Left lung (tissue), 10 donors: ENCODE results near the gene PKIG. TPM values are rescaled to one million over a fixed set of nuclear protein-coding genes. Genes with fewer than 3 reads are reported as not detected.

Source experiments
- ATAC-seq: fragments of 200-7000 bp; cut with Tn5 transposase; one replicate; pipeline ENCODE4 v1.9.1; 2020; ENCODE audit warnings: moderate library complexity
- DNase-seq, 4 donors: peaks; one replicate each; pipeline ENCODE4 v3.0.0-alpha.2; 2013 to 2020
- H3K27ac ChIP-seq, 2 donors: fragments of 200-600 bp; sonication (generic) in 1 of 2; one replicate each; pipeline versions ENCODE4 v1.5.0 to v1.8.0; 2020 to 2021
- H3K27me3 ChIP-seq, 2 donors: fragments of 200-600 bp; sonication (generic) in 1 of 2; one replicate each; pipeline versions ENCODE4 v1.5.0 to v1.8.0; 2020 to 2021
- H3K36me3 ChIP-seq, 2 donors: fragments of 200-600 bp; sonication (generic) in 1 of 2; one replicate each; pipeline versions ENCODE4 v1.5.0 to v1.8.0; 2020 to 2021
- H3K4me1 ChIP-seq, 2 donors: fragments of 200-600 bp; one replicate each; pipeline ENCODE4 v1.8.0; 2021
- H3K4me3 ChIP-seq, 2 donors: fragments of 200-600 bp; sonication (generic) in 1 of 2; one replicate each; pipeline versions ENCODE4 v1.5.0 to v1.8.0; 2020 to 2021; ENCODE audit warnings: mild to moderate bottlenecking in 1 of 2
- H3K9me3 ChIP-seq, 2 donors: fragments of 200-600 bp; sonication (generic) in 1 of 2; one replicate each; pipeline versions ENCODE4 v1.5.0 to v1.8.0; 2020 to 2021
- CTCF ChIP-seq, 2 donors: fragments of 200-600 bp; sonication (generic) in 1 of 2; IDR thresholded peaks; one replicate each; pipeline versions ENCODE4 v1.5.0 to v1.8.0; 2021; ENCODE audit warnings: antibody characterized with exemption in 2 of 2
- intact Hi-C, 2 donors: fragments of 100-400 bp; cut with DNase I; formaldehyde crosslinking; loops; one replicate each; pipeline versions ENCODE4 v1.11.2 to v1.14.2; 2022
- polyA plus RNA-seq, 6 donors: library from polyadenylated mRNA; unstranded; fragments of 120-200 nt; gene quantifications; one replicate each; pipeline ENCODE4 v1.2.1, GENCODE V29; 2013; ENCODE audit not compliant: insufficient read length in 6 of 6
- total RNA-seq, 2 donors: library from RNA; stranded (reverse); fragmentation: NEBNext Ultra II Directional; extraction: Animal tissue kit (Norgen Biotek cat#: 25700); gene quantifications; one replicate each; pipeline ENCODE4 v1.2.1, GENCODE V29; 2021
- donor health status: DM: no; HTN: yes; CAD: no.
- donor health status: DM: no; HTN: no; CAD: no.

PKIG gene
- total and polyA plus RNA-seq, 8 donors: 40.1 to 67.7 (median 55.2) TPM

- no peaks in the 10 kb centered on the region for H3K27me3 ChIP-seq
- DNase-seq (peak in 1 of 4 donors; percentile 4), ATAC-seq (no peak)
- H3K9me3 ChIP-seq: no peaks in the 10 kb centered on the region
- H3K4me3 ChIP-seq: no peak overlapping the region
- H3K4me1 ChIP-seq: no peaks in the 10 kb centered on the region
- H3K27ac ChIP-seq: no peak overlapping the region
- intact Hi-C loops: no loop called here
- no peak for TF ChIP-seq CTCF (IDR thresholded peaks at IDR 0.05)
- peaks cover 0 to 35% of the 10 kb centered on the region in 2 donors for H3K36me3 ChIP-seq
Measured at GRCh38 chr20:44633187-44633810, 50.9 kb downstream of the PKIG start.

DNA sequence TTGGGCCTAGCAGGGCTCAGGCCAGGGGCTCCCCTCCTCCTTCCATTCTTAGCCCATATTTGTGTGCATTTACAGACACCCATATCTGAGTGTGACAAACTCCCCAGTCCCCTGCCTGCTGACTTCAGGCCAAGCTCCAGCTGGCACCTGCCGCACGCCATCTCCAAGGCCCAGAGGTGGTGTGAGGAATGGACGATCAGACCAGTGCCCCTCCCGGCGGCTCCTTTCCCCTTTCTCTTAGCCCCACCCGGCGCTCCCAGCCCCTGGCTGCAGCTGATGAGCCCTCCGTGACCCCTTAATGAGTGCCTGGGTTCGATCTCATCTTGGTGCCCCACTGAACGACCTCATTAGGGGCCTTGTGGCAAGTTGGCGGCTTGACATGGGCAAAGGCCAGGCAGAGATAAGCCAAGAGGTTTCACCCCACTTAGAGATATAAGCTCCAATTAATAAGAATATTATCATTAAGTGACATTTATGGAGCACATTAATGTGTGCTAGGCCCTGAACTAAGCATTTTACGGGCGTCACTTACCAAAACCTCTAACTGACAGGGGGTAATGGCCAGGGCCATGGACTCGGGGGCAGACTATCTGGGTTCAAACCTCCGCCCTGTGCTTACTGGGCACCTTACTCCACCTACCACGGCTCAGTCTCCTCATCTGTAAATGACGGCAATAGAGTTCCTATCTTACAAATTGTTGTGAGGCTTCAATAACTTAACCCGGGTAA, 51.7 kb downstream of the PKIG start:
- H3K27me3 ChIP-seq: no peaks in the 10 kb centered on the region
- no peak for TF ChIP-seq CTCF (IDR thresholded peaks at IDR 0.05)
- H3K27ac ChIP-seq: no peak overlapping the region
- DNase-seq (no peak), ATAC-seq (no peak)
- H3K9me3 ChIP-seq: no peaks in the 10 kb centered on the region
- no peaks in the 10 kb centered on the region for H3K4me1 ChIP-seq
- H3K36me3 ChIP-seq: peaks cover 0 to 30% of the 10 kb centered on the region in 2 donors
- H3K4me3 ChIP-seq: no peak overlapping the region
- intact Hi-C loops: no loop called here

DNA sequence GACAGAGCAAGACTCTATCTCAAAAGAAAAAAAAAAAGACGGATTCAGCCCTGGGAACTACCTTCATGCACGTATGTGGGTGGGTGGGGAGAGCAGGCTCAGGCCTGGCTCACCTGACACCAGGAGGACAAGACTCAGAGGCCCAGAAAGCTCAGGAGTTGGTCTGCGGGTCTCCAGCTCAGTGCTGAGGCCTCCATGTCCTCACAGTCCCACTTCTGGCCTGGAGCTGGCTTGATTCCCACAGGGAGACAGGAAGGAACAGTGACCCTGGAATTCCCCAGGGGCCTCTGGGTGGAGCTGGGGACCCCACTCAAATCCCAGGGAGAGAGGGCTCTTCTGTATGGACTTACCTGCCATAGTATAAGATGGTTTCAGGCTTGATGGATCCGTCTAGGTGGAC, 53.5 kb downstream of the PKIG start:
- ATAC-seq (no peak), DNase-seq (peak in 1 of 4 donors; percentile 14)
- intact Hi-C loops: no loop called here
- H3K4me1 ChIP-seq: no peaks in the 10 kb centered on the region
- no peaks in the 10 kb centered on the region for H3K27me3 ChIP-seq
- no peaks in the 10 kb centered on the region for H3K9me3 ChIP-seq
- H3K27ac ChIP-seq: no peak overlapping the region
- H3K36me3 ChIP-seq: peaks cover 0 to 30% of the 10 kb centered on the region in 2 donors
- no peak overlapping the region for H3K4me3 ChIP-seq
- TF ChIP-seq CTCF (IDR thresholded peaks at IDR 0.05): no peak

DNA sequence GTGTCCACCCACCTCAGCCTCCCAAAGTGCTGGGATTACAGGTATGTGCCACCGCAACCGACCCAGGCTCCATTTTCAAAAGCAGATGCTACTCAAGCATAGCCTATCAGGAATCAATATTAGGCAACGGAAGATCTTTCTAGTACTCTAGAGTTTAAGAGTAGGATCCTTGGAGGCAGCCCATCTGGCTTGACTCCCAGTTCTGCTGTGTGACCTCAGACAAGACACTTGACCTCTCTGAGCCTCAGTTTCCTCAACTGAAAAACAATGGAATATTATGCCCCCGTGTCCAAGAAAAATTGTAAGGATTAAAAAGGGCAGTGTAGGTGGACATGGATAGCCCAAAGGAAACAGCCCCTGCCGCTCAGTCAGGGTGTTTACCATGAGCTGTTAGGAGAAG, 54.7 kb downstream of the PKIG start:
- ATAC-seq: no peak
- intact Hi-C loops: no loop called here
- TF ChIP-seq CTCF (IDR thresholded peaks at IDR 0.05): no peak
- Histone ChIP-seq H3K9me3 (no peaks in the 10 kb centered on the region), H3K27me3 (no peaks in the 10 kb centered on the region), H3K4me3 (no peak overlapping the region), H3K27ac (no peak overlapping the region), H3K36me3 (peaks cover 0 to 30% of the 10 kb centered on the region in 2 donors), H3K4me1 (peaks cover 4 to 5% of the 10 kb centered on the region in 2 donors)
- peak in 1 of 4 donors; percentile 6 for DNase-seq

DNA sequence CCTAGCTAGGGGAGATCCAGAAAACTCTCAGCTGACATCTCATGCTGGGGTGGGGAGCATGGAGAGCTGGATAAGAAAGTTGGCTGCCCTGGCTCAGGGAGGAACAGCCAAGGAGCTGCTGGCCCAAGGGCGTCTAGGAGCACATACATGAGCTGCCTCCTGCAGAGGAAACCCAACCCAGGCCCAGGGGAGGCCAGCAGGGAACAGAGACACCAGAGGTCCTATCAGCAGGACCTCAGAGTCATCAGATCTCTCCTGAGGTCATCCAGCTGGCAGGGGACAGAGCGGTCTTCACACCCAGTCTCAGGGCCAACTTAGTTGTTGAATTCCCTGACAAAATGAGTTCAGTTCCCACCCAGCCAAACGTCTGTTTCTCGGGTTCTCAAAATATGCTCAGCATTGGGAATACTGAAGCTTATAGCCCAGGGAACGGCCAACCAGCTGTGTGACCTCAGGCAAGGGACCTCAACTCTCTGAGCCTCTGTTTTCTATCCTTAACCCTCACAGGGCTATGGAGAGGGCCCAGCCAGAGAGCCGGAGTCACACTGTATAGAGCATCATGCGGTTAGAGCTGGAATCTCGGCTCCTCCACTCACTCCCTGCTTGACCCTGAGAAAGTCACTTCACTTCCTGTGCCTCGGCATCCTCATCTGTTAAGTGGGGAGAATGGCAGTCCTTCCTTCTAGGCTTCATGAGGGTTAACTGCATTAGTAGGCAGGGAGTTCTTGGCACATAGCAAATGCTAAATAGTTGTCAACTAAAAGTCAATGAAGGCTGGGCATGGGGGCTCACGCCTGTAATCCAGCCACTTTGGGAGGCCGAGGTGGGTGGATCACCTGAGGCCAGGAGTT, 55.4 kb downstream of the PKIG start:
- peaks cover 11 to 12% of the 10 kb centered on the region in 2 donors for H3K4me1 ChIP-seq
- peaks cover 0 to 30% of the 10 kb centered on the region in 2 donors for H3K36me3 ChIP-seq
- intact Hi-C loops: no loop called here
- H3K4me3 ChIP-seq: no peak overlapping the region
- ATAC-seq (no peak), DNase-seq (peak in 1 of 4 donors; percentile 42)
- H3K27ac ChIP-seq: no peak overlapping the region
- H3K9me3 ChIP-seq: no peaks in the 10 kb centered on the region
- no peak for TF ChIP-seq CTCF (IDR thresholded peaks at IDR 0.05)
- H3K27me3 ChIP-seq: no peaks in the 10 kb centered on the region
